ENCODE measurements around the gene BSND.

Gene BSND

DNA sequence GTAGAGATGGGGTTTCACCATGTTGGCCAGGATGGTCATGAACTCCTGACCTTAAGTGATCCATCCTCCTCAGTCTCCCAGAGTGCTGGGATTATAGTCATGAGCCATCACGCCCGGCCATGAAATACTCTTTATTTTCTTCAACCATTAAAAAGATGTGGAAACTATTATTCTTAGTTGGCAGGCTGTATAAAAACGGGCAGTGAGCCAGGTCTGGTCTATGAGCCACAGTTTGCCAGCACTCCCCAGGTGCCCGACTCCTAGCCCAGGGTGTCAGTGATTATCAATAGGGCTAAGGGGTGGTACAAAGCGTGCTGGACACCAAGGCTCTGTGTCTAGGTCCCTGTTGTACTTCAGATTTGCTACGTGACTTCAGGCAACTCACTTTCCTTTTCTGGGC lies 22.0 kb upstream of the BSND start:
- DNase-seq: no peak

GRCh38 chr1:54977533-54978297 lies 21.0 kb upstream of the BSND start:
- no peak for DNase-seq

DNA sequence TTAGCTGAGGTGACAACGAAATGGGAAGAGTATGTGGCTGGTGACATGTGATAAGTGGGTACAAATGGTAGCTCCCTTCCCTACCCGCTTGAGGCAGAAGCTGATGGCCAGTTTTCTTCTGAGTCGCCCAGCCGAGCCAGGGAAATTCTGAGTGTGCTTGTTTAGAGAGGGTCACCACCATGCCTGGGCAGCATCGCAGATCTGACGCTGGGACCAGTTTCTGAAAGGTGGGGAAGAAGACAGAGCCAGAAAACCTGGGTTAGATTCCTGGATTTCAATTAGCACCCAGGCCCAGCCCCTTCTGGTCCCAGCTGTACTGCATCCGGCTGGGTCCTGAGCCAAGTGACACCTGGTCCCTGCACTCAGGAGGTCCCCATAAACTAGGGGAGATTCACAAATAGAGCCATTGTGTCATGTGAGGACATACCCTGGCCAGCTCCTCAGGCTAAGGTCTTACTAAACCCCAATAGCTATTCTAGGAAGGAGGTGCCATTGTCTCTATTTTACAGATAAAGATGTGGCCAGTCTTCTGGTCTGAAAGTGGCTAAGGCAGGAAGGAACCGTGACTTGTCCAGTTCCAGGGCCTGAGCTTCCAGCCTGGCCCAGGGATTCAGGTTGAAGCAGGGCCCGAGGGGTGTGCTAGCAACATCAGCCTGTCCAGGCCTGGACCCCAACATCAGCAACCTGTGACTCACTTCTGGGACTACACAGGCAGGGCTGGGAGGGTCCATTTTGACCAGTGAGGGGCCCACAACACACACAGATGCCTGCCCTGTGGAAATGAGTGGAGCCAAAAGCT lies 20.0 kb upstream of the BSND start:
- DNase-seq: no peak

DNA sequence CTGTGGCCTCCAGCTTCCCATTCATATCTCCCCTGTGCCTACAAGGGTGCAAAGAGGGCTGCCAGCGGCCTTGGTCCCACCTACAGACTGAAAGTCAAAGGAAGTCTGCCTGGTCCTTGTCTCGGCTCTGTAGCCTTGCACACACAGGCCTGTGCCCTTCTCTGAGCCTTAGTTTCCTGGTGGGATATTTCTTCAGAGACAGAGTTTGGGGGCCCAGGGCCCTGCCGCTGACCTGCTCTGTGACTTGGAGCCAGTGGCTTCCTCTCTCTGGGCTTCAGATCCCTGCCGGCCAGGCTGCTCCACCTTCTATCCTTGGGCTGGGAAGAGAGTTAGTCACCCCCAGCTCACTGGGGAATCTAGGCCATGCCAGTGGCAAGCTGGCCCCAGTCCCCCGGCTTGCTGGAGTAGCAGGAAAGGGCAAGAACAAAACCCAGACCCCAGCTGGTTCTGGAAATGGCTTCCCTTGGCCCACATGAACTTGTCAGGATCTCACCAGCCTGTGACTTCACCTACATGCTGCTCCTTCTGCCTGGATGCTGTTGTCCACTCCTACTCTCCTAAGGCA lies 19.3 kb upstream of the BSND start:
- no peak for DNase-seq

DNA sequence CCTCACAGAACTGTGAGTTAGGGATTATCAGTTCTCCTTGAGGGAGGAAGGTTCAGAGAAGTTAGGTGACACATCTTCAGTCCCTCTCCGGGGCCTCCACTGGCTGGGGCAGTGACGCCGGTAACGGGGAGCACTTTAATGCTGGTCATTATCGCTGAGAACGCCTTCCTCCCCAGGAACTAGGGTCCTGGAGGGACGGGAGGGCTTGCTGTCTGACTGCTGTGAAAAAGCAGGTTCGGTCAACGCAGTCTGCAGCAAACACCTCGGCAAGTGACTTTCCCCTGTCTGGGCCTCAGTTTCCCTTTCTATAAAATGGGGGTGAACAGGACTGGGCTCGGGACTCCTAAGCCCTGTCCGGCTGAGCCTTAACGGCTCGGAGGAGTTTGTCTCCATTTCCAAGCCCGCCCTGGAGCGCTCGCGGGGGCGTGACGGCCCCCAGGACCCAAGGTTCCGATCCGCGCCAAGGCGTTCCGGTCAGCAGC lies 18.6 kb upstream of the BSND start:
- no peak for DNase-seq

GRCh38 chr1:54980528-54981241 lies 18.0 kb upstream of the BSND start, which contains the start of gene TMEM61:
TSS of gene TMEM61 (plus strand) at chr1:54980628. CDS start at chr1:54981066, 438 bp downstream.
- DNase-seq: no peak

DNA sequence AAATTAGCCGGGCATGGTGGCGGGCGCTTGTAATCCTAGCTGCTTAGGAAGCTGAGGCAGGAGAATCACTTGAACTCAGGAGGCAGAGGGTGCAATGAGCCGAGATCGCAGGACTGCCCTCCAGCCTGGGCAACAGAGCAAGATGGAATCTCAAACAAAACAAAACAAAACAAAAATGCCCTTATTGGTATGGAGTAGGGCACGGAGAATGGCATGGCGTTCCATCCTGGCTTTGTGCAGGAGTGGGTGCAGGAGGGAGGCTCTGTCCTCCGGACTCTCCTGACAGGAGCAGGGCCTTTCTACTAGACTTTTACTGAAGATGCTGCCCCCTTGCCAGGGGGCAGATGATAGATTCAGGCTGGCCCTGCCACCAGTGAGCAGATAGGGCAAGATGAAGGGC lies 17.3 kb upstream of the BSND start:
- DNase-seq: no peak

DNA sequence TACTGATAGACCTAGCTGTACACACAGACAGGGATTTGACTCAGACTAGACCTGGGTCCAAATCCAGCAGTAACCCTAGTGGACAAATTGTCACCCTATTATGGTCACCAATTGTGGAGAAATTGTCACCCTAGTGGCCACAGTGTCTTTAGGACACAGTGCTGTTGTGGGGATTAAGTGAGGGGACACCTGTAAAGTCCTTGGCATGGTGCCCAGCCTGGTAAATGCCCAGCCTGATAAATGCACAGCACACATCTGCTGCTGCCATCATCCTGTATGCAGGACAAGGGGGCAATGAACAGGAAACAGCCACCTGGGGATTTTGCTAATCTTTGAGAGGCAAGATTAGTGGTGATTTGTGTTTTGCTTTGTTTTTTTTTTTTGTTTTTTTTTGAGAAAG lies 16.0 kb upstream of the BSND start:
- DNase-seq: no peak

- DNase-seq: no peak
Observed at GRCh38 chr1:54984131-54984842, 14.4 kb upstream of the BSND start.

DNA sequence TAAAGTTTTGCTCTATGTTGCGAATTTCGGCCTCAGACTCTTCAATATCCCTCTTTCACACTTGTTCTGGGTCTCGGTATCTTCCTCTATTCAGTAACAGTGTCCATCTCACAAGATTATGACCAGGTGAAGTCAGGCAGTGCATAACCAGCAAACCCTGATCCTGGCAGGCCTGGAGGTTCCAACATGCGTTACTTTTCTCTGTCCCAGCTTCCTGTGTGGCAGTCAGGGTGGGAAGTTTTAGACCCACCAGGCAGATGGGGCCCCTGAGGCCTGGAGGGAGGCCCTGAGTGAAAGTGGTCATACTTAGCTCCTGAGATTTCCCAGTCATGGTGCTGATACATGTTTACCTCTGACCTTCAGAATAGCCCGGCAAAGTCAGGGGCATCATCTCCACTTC lies 13.2 kb upstream of the BSND start:
- no peak for DNase-seq

GRCh38 chr1:54986025-54986424 lies 12.7 kb upstream of the BSND start:
- no peak for DNase-seq

- DNase-seq: no peak
Observed at GRCh38 chr1:54986533-54986932, 12.2 kb upstream of the BSND start.

GRCh38 chr1:54987427-54987826 lies 11.3 kb upstream of the BSND start:
- DNase-seq: no peak

DNA sequence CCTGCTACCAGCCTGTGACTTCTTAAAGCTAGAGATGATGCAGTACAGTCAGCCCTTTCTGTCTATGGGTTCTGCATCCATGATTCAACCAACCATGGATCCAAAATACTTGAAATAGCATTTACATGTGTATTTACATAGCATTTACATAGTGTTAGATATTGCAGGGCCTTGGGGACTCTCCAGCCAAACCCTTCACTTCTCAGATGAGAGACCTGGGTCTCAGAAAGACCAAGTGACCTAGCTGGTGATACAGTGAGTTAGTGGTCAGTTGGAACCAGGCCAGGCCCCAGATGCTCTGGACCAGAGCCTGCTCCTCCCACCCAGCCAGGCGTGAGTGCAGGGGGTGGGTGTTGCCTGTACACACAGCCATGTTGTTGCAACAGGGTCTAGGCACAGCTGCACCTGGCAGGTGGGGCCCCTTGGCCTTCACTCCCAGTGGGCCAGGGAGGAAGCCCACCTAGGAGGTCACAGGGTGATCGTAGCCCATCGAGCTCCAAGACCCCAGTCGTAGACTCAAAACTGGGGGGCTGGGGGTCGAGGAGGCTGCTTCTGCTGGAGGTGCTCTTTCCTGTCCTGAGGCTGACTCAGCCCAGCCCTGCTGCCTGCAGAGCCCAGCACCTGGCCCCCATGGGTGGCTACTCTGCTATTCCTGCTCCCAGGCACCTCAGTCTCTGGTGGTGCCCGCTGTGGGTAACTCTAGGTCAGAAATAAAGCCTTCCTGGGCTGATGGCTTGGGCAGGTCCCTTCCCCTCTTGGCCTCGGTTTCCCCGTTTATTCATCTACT lies 10.6 kb upstream of the BSND start:
- peak; percentile 86 for DNase-seq

DNA sequence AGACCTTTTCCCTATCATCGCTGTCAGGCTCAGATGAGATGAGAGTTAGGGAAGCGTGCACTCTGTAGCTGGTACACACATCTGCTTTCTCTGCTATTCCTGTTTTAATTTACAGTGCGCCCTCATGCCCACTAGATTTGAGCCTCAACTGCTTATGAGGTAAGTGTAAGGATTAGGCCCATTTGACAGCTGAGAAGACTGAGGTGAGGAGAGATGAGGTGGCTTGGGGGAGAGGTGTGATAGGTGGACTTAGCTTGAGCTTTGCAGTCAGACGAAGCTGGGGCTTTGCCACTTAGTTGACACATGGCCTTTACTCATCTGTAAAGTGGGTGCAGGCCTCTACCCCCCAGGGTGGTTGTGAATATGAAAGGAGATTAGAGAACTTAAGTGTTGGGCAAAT lies 9.8 kb upstream of the BSND start:
- no peak for DNase-seq

DNA sequence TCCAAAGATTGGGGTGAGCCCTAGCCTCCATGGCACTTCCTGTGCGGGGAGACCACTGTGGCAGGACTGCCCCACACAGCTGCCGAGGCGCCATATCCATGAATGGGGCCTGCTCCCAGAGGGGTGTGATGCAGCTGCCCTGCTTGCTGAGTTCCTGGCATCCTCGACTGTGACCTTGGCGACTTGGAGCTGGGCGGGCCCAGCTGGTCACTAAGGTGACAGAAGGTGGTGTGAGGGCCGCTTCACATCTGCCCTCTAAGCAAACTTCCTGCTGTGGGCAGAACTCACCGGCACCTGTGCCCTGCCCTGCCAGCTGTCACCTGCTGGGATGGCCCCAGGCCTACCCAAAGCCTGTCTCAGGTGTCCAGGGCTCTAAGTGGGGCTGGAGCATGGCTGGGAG lies 9.3 kb upstream of the BSND start:
- no peak for DNase-seq

DNA sequence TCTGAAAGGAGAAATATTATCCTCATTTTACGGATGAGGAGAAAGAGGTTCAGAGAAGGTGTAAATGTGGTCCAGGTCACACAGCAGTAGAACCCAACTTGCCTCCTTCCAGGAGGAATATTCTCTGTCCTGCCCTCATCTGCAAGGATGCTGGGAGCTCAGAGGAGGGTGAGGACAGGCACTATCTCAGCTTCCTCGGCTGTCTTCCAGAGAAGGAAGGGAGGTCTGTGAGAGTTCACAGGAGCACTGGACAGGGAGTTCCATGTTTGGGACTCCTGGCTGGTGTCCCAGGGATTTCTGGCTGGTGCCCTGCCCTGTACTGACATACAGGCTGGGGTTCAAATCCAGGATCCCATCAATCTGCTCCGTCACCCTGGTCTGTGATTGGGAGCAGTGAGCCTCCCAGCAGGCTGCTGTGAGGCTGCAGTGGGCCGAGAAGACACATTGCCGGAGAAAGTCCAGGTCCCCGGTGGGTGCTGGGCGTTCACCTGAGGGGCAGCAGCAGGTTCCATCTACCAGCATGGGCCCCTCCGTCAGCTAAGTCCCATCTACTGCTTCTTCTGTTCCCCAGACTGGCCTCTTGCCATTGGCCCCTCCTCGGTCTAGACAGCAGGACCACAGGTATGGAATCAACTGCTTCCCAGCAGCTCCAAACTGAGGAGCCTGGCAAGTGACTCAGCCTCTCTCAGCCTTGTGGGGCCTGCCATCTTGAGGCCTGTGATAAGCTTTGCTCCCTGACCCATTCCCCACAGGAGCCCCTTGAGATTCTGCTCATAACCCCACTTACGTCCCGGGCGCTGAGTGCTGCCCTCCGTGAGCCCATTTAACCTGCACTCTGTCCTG lies 8.5 kb upstream of the BSND start:
- DNase-seq: peak; percentile 27

DNA sequence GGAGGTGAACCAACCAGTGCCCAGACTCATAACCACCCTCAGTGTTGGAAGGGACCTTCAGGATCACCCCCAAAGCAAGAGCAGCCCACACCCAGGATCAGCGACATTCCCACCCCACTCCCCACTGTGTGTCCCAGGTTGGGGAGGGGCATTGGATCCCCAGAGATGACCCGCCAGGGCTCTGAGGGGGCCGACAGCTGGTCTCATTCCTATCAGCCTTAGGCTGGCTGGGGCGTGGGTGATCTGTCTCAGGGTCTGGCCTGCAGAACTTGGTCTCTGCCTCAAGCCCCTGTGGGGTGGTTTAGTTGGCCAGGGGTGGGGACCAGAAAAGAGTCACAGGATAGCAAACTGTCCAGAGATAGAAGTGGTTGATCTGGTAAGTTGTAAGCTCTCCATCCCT lies 7.8 kb upstream of the BSND start:
- no peak for DNase-seq

DNA sequence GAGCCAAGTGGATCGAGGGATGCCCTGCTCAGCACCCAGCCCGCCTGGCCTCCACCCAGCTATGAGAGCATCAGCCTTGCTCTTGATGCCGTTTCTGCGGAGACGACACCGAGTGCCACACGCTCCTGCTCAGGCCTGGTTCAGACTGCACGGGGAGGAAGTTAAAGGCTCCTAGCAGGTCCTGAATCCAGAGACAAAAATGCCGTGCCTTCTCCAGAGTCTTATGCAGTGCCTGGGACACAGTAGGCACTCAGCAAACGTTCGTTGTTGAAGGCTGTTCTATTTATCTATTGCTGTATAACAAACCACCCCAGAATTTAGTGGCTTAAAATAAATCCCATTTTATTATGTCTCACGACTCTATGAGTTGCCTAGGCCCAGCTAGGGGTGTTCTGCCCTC lies 6.8 kb upstream of the BSND start:
- DNase-seq: no peak

DNA sequence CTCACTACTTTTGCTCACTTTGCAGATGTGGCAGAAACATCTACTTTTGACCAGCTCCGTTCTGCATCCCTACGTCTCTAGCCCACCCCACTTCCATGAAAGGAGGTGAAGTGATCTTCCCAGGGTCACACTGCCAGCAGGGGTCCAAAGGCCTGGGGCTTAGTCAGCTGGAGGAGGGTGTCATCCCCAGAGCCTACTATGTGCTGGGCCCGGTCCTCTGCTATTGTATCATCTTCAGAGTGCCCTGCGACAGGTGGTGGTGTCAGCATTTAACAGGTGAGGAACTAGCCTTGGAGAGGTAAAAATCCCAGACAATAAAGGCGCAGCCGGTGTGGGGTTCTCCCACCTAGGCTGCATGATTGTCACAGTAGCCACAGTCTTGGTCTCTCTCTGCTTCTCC lies 5.6 kb upstream of the BSND start:
- no peak for DNase-seq

Measured in fibroblast of skin of back (primary cell).